Tibial nerve (tissue), 4 donors: ENCODE measurements around the gene ZNF133.

ENCODE experiments used
- CTCF ChIP-seq, 5 experiments: fragments of 200-600 bp in 3 of 5; fragments of 450-650 bp in 2 of 5; sonication (generic) in 3 of 5; IDR thresholded peaks; one replicate each; pipeline ENCODE4 v1.5.1; 2016 to 2019; ENCODE audit warnings: antibody characterized with exemption in 5 of 5, mild to moderate bottlenecking in 3 of 5, moderate library complexity in 2 of 5
- EP300 ChIP-seq, 2 donors: sonication (generic); formaldehyde crosslinking; IDR thresholded peaks; one replicate each; pipeline ENCODE4 v1.6.1; 2017; ENCODE audit warnings: antibody characterized with exemption in 2 of 2, mild to moderate bottlenecking in 1 of 2
- POLR2A ChIP-seq, 2 donors: fragments of 450-650 bp; IDR thresholded peaks; one replicate each; pipeline ENCODE4 v1.6.1; 2017; ENCODE audit warnings: antibody characterized with exemption in 2 of 2, mild to moderate bottlenecking in 2 of 2, moderate library complexity in 2 of 2

DNA sequence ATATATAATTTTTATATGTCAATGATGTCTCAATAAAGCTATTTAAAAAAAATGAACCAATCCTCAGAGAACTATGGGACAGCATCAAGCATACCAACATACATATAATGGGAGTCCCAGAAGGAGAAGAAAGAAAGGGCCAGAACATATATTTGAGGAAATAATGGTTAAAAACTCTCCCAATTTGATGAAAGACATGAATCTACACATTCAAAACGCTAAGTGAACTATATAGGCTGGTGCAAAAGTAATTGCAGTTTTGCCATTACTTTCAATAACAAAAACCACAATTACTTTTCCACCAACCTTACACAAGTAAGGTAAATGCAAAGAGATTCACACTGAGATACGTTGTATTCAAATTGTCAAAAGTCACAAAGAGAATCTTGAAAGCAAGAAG lies 43.4 kb downstream of the ZNF133 start:
- TF ChIP-seq POLR2A (IDR thresholded peaks at IDR 0.05): no peak
- no peak for TF ChIP-seq CTCF (IDR thresholded peaks at IDR 0.05)
- TF ChIP-seq EP300 (IDR thresholded peaks at IDR 0.05): no peak
